Left lung (tissue), 10 donors: ENCODE data around the gene R3HDM2. TPM values are rescaled to one million over a fixed set of nuclear protein-coding genes. Genes with fewer than 3 reads are reported as not detected.
A peak's percentile ranks its signal among the peaks of the same experiment; 100 is the strongest.

Experiments used
- ATAC-seq: fragments of 200-7000 bp; cut with Tn5 transposase; one replicate; pipeline ENCODE4 v1.9.1; 2020; ENCODE audit warnings: moderate library complexity
- DNase-seq, 4 donors: peaks; one replicate each; pipeline ENCODE4 v3.0.0-alpha.2; 2013 to 2020
- H3K27ac ChIP-seq, 2 donors: fragments of 200-600 bp; sonication (generic) in 1 of 2; one replicate each; pipeline versions ENCODE4 v1.5.0 to v1.8.0; 2020 to 2021
- H3K27me3 ChIP-seq, 2 donors: fragments of 200-600 bp; sonication (generic) in 1 of 2; one replicate each; pipeline versions ENCODE4 v1.5.0 to v1.8.0; 2020 to 2021
- H3K36me3 ChIP-seq, 2 donors: fragments of 200-600 bp; sonication (generic) in 1 of 2; one replicate each; pipeline versions ENCODE4 v1.5.0 to v1.8.0; 2020 to 2021
- H3K4me1 ChIP-seq, 2 donors: fragments of 200-600 bp; one replicate each; pipeline ENCODE4 v1.8.0; 2021
- H3K4me3 ChIP-seq, 2 donors: fragments of 200-600 bp; sonication (generic) in 1 of 2; one replicate each; pipeline versions ENCODE4 v1.5.0 to v1.8.0; 2020 to 2021; ENCODE audit warnings: mild to moderate bottlenecking in 1 of 2
- H3K9me3 ChIP-seq, 2 donors: fragments of 200-600 bp; sonication (generic) in 1 of 2; one replicate each; pipeline versions ENCODE4 v1.5.0 to v1.8.0; 2020 to 2021
- CTCF ChIP-seq, 2 donors: fragments of 200-600 bp; sonication (generic) in 1 of 2; IDR thresholded peaks; one replicate each; pipeline versions ENCODE4 v1.5.0 to v1.8.0; 2021; ENCODE audit warnings: antibody characterized with exemption in 2 of 2
- intact Hi-C, 2 donors: fragments of 100-400 bp; cut with DNase I; formaldehyde crosslinking; loops; one replicate each; pipeline versions ENCODE4 v1.11.2 to v1.14.2; 2022
- polyA plus RNA-seq, 6 donors: library from polyadenylated mRNA; unstranded; fragments of 120-200 nt; gene quantifications; one replicate each; pipeline ENCODE4 v1.2.1, GENCODE V29; 2013; ENCODE audit not compliant: insufficient read length in 6 of 6
- total RNA-seq, 2 donors: library from RNA; stranded (reverse); fragmentation: NEBNext Ultra II Directional; extraction: Animal tissue kit (Norgen Biotek cat#: 25700); gene quantifications; one replicate each; pipeline ENCODE4 v1.2.1, GENCODE V29; 2021
- donor health status: DM: no; HTN: yes; CAD: no.
- donor health status: DM: no; HTN: no; CAD: no.

R3HDM2 gene
- total and polyA plus RNA-seq, 8 donors: 52.4 to 92.3 (median 79.8) TPM

- H3K27ac ChIP-seq: no peak overlapping the region
- H3K36me3 ChIP-seq: peaks cover 0 to 79% of the 10 kb centered on the region in 2 donors
- DNase-seq (no peak), ATAC-seq (peak; percentile 30)
- peaks cover 0 to 8% of the 10 kb centered on the region in 2 donors for H3K4me1 ChIP-seq
- intact Hi-C loops: no loop called here
- no peak for TF ChIP-seq CTCF (IDR thresholded peaks at IDR 0.05)
- no peaks in the 10 kb centered on the region for H3K27me3 ChIP-seq
- H3K9me3 ChIP-seq: no peaks in the 10 kb centered on the region
- H3K4me3 ChIP-seq: no peak overlapping the region
These were observed 158.3 kb downstream of the R3HDM2 start for GRCh38 chr12:57272337-57273151.

GRCh38 chr12:57270966-57271470 is 159.8 kb downstream of the R3HDM2 start:
- H3K27ac ChIP-seq: no peak overlapping the region
- TF ChIP-seq CTCF (IDR thresholded peaks at IDR 0.05): no peak
- ATAC-seq (no peak), DNase-seq (no peak)
- peaks cover 0 to 80% of the 10 kb centered on the region in 2 donors for H3K36me3 ChIP-seq
- intact Hi-C loops: no loop called here
- H3K4me1 ChIP-seq: peaks cover 0 to 8% of the 10 kb centered on the region in 2 donors
- H3K27me3 ChIP-seq: no peaks in the 10 kb centered on the region
- H3K9me3 ChIP-seq: no peaks in the 10 kb centered on the region
- no peak overlapping the region for H3K4me3 ChIP-seq

- Histone ChIP-seq H3K27ac (peak overlapping the region in 1 of 2 donors; percentile 25), H3K4me1 (peaks cover 0 to 12% of the 10 kb centered on the region in 2 donors), H3K36me3 (peaks cover 0 to 77% of the 10 kb centered on the region in 2 donors), H3K27me3 (no peaks in the 10 kb centered on the region), H3K9me3 (no peaks in the 10 kb centered on the region), H3K4me3 (no peak overlapping the region)
- intact Hi-C loops: loop anchor here in 1 of 2 donors (10.0 kb wide), 1 partner anchor 187 kb away; the partner anchor contains the start of genes GLI1 and INHBE
- ATAC-seq (no peak), DNase-seq (no peak)
- no peak for TF ChIP-seq CTCF (IDR thresholded peaks at IDR 0.05)
These were observed 162.6 kb downstream of the R3HDM2 start for GRCh38 chr12:57268264-57268663.

- DNase-seq: no peak
- Histone ChIP-seq H3K4me1 (peaks cover 0 to 12% of the 10 kb centered on the region in 2 donors), H3K36me3 (peaks cover 0 to 77% of the 10 kb centered on the region in 2 donors), H3K4me3 (no peak overlapping the region), H3K27me3 (no peaks in the 10 kb centered on the region), H3K27ac (no peak overlapping the region), H3K9me3 (no peaks in the 10 kb centered on the region)
- no peak for TF ChIP-seq CTCF (IDR thresholded peaks at IDR 0.05)
- intact Hi-C loops: loop anchor here in 1 of 2 donors (10.0 kb wide), 1 partner anchor 188 kb away; the partner anchor contains the start of genes GLI1 and INHBE
- no peak for ATAC-seq
These were observed 164.2 kb downstream of the R3HDM2 start for GRCh38 chr12:57266681-57267080.

- H3K4me1 ChIP-seq: peaks cover 0 to 5% of the 10 kb centered on the region in 2 donors
- H3K27ac ChIP-seq: no peak overlapping the region
- no peaks in the 10 kb centered on the region for H3K27me3 ChIP-seq
- no peak for ATAC-seq
- no peak overlapping the region for H3K4me3 ChIP-seq
- no peak for TF ChIP-seq CTCF (IDR thresholded peaks at IDR 0.05)
- peaks cover 0 to 84% of the 10 kb centered on the region in 2 donors for H3K36me3 ChIP-seq
- H3K9me3 ChIP-seq: no peaks in the 10 kb centered on the region
- no peak for DNase-seq
- intact Hi-C loops: loop anchor here in 1 of 2 donors (10.0 kb wide), 1 partner anchor 192 kb away; the partner anchor contains the start of genes GLI1 and INHBE
These were observed 167.7 kb downstream of the R3HDM2 start for GRCh38 chr12:57263096-57263495.
